Epithelial cell of esophagus (primary cell): Measurements from ENCODE around the gene NUDT13.
A peak's percentile ranks its signal among the peaks of the same experiment; 100 is the strongest.
"Not testable (repeated sequence)": the region's sequence is repeated elsewhere in the genome, so short reads cannot be mapped to it uniquely, and the experiment has no call there.

Source experiments
- DNase-seq: peaks from one replicate; pipeline ENCODE4 v3.0.0; 2010; ENCODE audit warnings: low read depth
- H3K4me3 ChIP-seq: 2 replicates; pipeline ENCODE4 v1.5.1; 2011; ENCODE audit warnings: mild to moderate bottlenecking, low read length, control low read depth
- CTCF ChIP-seq: IDR thresholded peaks from 2 replicates; pipeline ENCODE4 v1.5.1; 2011; ENCODE audit warnings: low read depth, mild to moderate bottlenecking, low read length, control low read depth, inconsistent platforms; ENCODE audit not compliant: insufficient read depth; ENCODE audit errors: missing control alignments

NUDT13 gene

GRCh38 chr10:73099141-73099540 is 11.1 kb upstream of the NUDT13 start:
- no peak overlapping the region for H3K4me3 ChIP-seq
- no peak for TF ChIP-seq CTCF
- no peak for DNase-seq

- H3K4me3 ChIP-seq, result no peak overlapping the region
- TF ChIP-seq CTCF, result no peak
- no peak for DNase-seq
These were observed 4.0 kb upstream of the NUDT13 start for GRCh38 chr10:73106301-73106700.

GRCh38 chr10:73109248-73109652 is 1.0 kb upstream of the NUDT13 start:
- H3K4me3 ChIP-seq, DNase-seq: not testable (repeated sequence)

- not testable (repeated sequence) for H3K4me3 ChIP-seq, DNase-seq
These were observed 1.8 kb downstream of the NUDT13 start for GRCh38 chr10:73112032-73112431.

GRCh38 chr10:73113551-73113950 is 3.3 kb downstream of the NUDT13 start:
- no peak for TF ChIP-seq CTCF
- no peak overlapping the region for H3K4me3 ChIP-seq
- DNase-seq, result peak; percentile 40

- no peak overlapping the region for H3K4me3 ChIP-seq
- DNase-seq, result no peak
- TF ChIP-seq CTCF, result no peak
These were observed 5.8 kb downstream of the NUDT13 start for GRCh38 chr10:73116017-73116416.

GRCh38 chr10:73117976-73118743 is 7.9 kb downstream of the NUDT13 start:
- peak; percentile 80 for DNase-seq
- TF ChIP-seq CTCF, result no peak
- H3K4me3 ChIP-seq, result no peak overlapping the region

- H3K4me3 ChIP-seq, result no peak overlapping the region
- TF ChIP-seq CTCF, result no peak
- DNase-seq, result peak; percentile 20
These were observed 9.2 kb downstream of the NUDT13 start for GRCh38 chr10:73119457-73119856.
